ENCODE measurements around the gene CTSA.

Gene CTSA

GRCh38 chr20:45890985-45891983 is at the start of gene CTSA, which contains the start of gene NEURL2:
CTSA (plus strand) TSS chr20:45891335; CDS start chr20:45891569, 234 bp downstream.
NEURL2 (minus strand) TSS chr20:45891208; CDS start chr20:45890991, 217 bp downstream.
- DNase-seq = peak; percentile 75 to 94

- no peak for DNase-seq
These were observed 49.6 kb upstream of the CTSA start for GRCh38 chr20:45841407-45842129.

- no peak for DNase-seq
These were observed 48.8 kb upstream of the CTSA start for GRCh38 chr20:45842169-45842812.

GRCh38 chr20:45843506-45843905 is 47.6 kb upstream of the CTSA start:
- no peak for DNase-seq

GRCh38 chr20:45845452-45845851 is 45.7 kb upstream of the CTSA start:
- DNase-seq = no peak

- DNase-seq = no peak
These were observed 42.7 kb upstream of the CTSA start for GRCh38 chr20:45848421-45848820.

- no peak for DNase-seq
These were observed 42.1 kb upstream of the CTSA start for GRCh38 chr20:45848969-45849582.

- no peak for DNase-seq
These were observed 40.9 kb upstream of the CTSA start for GRCh38 chr20:45850238-45850637.

GRCh38 chr20:45850926-45851325 is 40.2 kb upstream of the CTSA start:
- DNase-seq = no peak

- no peak for DNase-seq
These were observed 39.6 kb upstream of the CTSA start for GRCh38 chr20:45851501-45851900.

GRCh38 chr20:45852326-45852725 is 38.8 kb upstream of the CTSA start:
- no peak for DNase-seq

- DNase-seq = no peak
These were observed 37.7 kb upstream of the CTSA start for GRCh38 chr20:45853484-45853883.

- peak; percentile 100 for DNase-seq
These were observed 33.8 kb upstream of the CTSA start, which contains the start of the genes ACOT8 and ZSWIM3 for GRCh38 chr20:45857114-45857881. ACOT8 (minus strand) TSS chr20:45857392; CDS start chr20:45857315, 77 bp downstream. ZSWIM3 (plus strand) TSS chr20:45857614; CDS start chr20:45857826, 212 bp downstream.

GRCh38 chr20:45857882-45858216 is 33.3 kb upstream of the CTSA start:
- peak in 1 of 2 experiments; percentile 47 for DNase-seq

GRCh38 chr20:45859916-45860315 is 31.2 kb upstream of the CTSA start:
- no peak for DNase-seq

- DNase-seq = no peak
These were observed 30.4 kb upstream of the CTSA start for GRCh38 chr20:45860560-45861220.

GRCh38 chr20:45861221-45862075 is 29.7 kb upstream of the CTSA start:
- DNase-seq = peak in 1 of 2 experiments; percentile 19

GRCh38 chr20:45863543-45864470 is 27.3 kb upstream of the CTSA start:
- no peak for DNase-seq

GRCh38 chr20:45866454-45866853 is 24.7 kb upstream of the CTSA start:
- DNase-seq = no peak
